ENCODE results near the gene ZNF628. TPM values are rescaled to one million over a fixed set of nuclear protein-coding genes. Genes with fewer than 3 reads are reported as not detected.

ZNF628 gene
- total and polyA plus RNA-seq, 2 of the 8 experiments (the other 6 are each of a cell fraction or from before 2014, with no cell fraction given) = 1.7 to 10.8 TPM

GRCh38 chr19:55455576-55456235 is 20.7 kb upstream of the ZNF628 start (continued):
- no peak for TF ChIP-seq CHD1 (IDR thresholded peaks at IDR 0.05; ENCODE audit: low read depth, low read length)
